HepG2 (cell line): ENCODE measurements around the gene XPNPEP3. TPM values are rescaled to one million over a fixed set of nuclear protein-coding genes. Genes with fewer than 3 reads are reported as not detected.

ENCODE experiments used
- AGO1 ChIP-seq: fragments of 200-400 bp; formaldehyde crosslinking; IDR thresholded peaks from 2 replicates; pipeline ENCODE4 v1.6.1; 2017; ENCODE audit warnings: mild to moderate bottlenecking, low read depth, low read length, moderate library complexity; ENCODE audit not compliant: poor library complexity, severe bottlenecking
- ARID4A ChIP-seq: sonication (generic); formaldehyde crosslinking; IDR thresholded peaks from 2 replicates; pipeline ENCODE4 v1.5.0; 2020; ENCODE audit warnings: mild to moderate bottlenecking, missing genetic modification reagents, borderline replicate concordance
- ATF4 ChIP-seq, 2 experiments: fragments of 450-650 bp in 1 of 2; sonication (generic) in 1 of 2; formaldehyde crosslinking; IDR thresholded peaks; 2 replicates each; pipeline versions ENCODE4 v1.5.0 to v1.8.0; 2020 to 2022; ENCODE audit warnings: mild to moderate bottlenecking in 1 of 2, missing genetic modification reagents in 1 of 2
- ATRX ChIP-seq: sonication (generic); formaldehyde crosslinking; IDR thresholded peaks from 2 replicates; pipeline ENCODE4 v1.4.0; 2020; ENCODE audit warnings: missing genetic modification reagents, borderline replicate concordance
- BCL3 ChIP-seq: sonication (generic); formaldehyde crosslinking; IDR thresholded peaks from 2 replicates; pipeline ENCODE4 v1.5.1; 2020; ENCODE audit warnings: mild to moderate bottlenecking, missing genetic modification reagents, moderate library complexity
- E2F1 ChIP-seq: sonication (generic); formaldehyde crosslinking; IDR thresholded peaks from 2 replicates; pipeline ENCODE4 v1.5.0; 2020; ENCODE audit warnings: missing genetic modification reagents
- EED ChIP-seq: sonication (generic); formaldehyde crosslinking; IDR thresholded peaks from 2 replicates; pipeline ENCODE4 v1.5.0; 2020; ENCODE audit warnings: mild to moderate bottlenecking, missing genetic modification reagents
- GFI1 ChIP-seq: sonication (generic); formaldehyde crosslinking; IDR thresholded peaks from 2 replicates; pipeline ENCODE4 v1.5.0; 2020; ENCODE audit warnings: missing genetic modification reagents, mild to moderate bottlenecking, borderline replicate concordance
- HDAC2 ChIP-seq: sonication (generic); formaldehyde crosslinking; IDR thresholded peaks from 2 replicates; pipeline ENCODE4 v1.4.0; 2020; ENCODE audit warnings: missing genetic modification reagents
- HOMEZ ChIP-seq: IDR thresholded peaks from 2 replicates; pipeline ENCODE4 v1.6.1; 2016; ENCODE audit warnings: low read depth
- MED13 ChIP-seq: sonication (generic); formaldehyde crosslinking; IDR thresholded peaks from 2 replicates; pipeline ENCODE4 v1.5.0; 2020; ENCODE audit warnings: missing genetic modification reagents
- ZBTB44 ChIP-seq: sonication (generic); formaldehyde crosslinking; IDR thresholded peaks from 2 replicates; pipeline ENCODE4 v1.4.0; 2020; ENCODE audit warnings: missing genetic modification reagents
- ZBTB7B ChIP-seq: sonication (generic); formaldehyde crosslinking; IDR thresholded peaks from 2 replicates; pipeline ENCODE4 v1.4.0; 2020; ENCODE audit warnings: missing genetic modification reagents
- ZNF136 ChIP-seq: sonication (generic); formaldehyde crosslinking; IDR thresholded peaks from 2 replicates; pipeline ENCODE4 v1.8.1; 2022; ENCODE audit warnings: low read depth, mild to moderate bottlenecking, moderate library complexity, missing genetic modification reagents
- ZNF232 ChIP-seq: sonication (generic); formaldehyde crosslinking; IDR thresholded peaks from 2 replicates; pipeline ENCODE4 v1.4.0; 2020; ENCODE audit warnings: missing genetic modification reagents, borderline replicate concordance
- ZNF746 ChIP-seq: sonication (generic); formaldehyde crosslinking; IDR thresholded peaks from 2 replicates; pipeline ENCODE4 v1.8.0; 2022; ENCODE audit warnings: mild to moderate bottlenecking, missing genetic modification reagents
- polyA plus RNA-seq, 8 experiments: library from polyadenylated mRNA; depleted of rRNA in 3 of 8; stranded (reverse) in 7 of 8; unstranded in 1 of 8; fragments of >200 nt; fragmentation: Illumina TruSeq in 4 of 8; extraction: Trizol in 4 of 8; gene quantifications; 2 replicates each; pipeline versions ENCODE4 v1.2.1 to v1.2.3, GENCODE V29; 2011 to 2016; ENCODE audit warnings: low read depth in 4 of 8, missing spikeins in 1 of 8, mixed read lengths in 1 of 8; ENCODE audit not compliant: insufficient read depth in 1 of 8
- total RNA-seq, 5 experiments: library from RNA; depleted of rRNA; stranded (reverse); fragments of >200 nt; fragmentation: Illumina TruSeq; extraction: Trizol; gene quantifications; 2 replicates each; pipeline ENCODE4 v1.2.3, GENCODE V29; 2016; ENCODE audit warnings: low read depth in 1 of 5

Gene XPNPEP3
- total and polyA plus RNA-seq, 2 of the 13 experiments (the other 11 are each of a cell fraction or from before 2014, with no cell fraction given), result 10.3 to 14.0 TPM

GRCh38 chr22:40856513-40857308 is at the start of gene XPNPEP3, which contains the start of gene ST13 (continued):
- 0 out of 2 replicates have a peak, but pooled peaks have one; percentile 36 for TF ChIP-seq ZBTB44 (CRISPR knock-in tag)
- peak; percentile 72; the same call in 1 of the 2 replicates for TF ChIP-seq GFI1 (CRISPR knock-in tag)
- peak; percentile 82; the same call in 1 of the 2 replicates for TF ChIP-seq ZNF136 (CRISPR knock-in tag)
- no peak for TF ChIP-seq ATRX
- TF ChIP-seq ARID4A, result peak; percentile 88; the same call in 1 of the 2 replicates
- peak; percentile 70; the same call in 1 of the 2 replicates for TF ChIP-seq BCL3
- TF ChIP-seq ZNF232 (CRISPR knock-in tag), result no peak; the same call in 1 of the 2 replicates
- peak in 1 of 2 experiments; percentile 76; a peak in 2 of 4 replicates for TF ChIP-seq ATF4 (CRISPR knock-in tag; IDR thresholded peaks at IDR 0.05)
- TF ChIP-seq E2F1 (CRISPR knock-in tag), result peak; percentile 76
- no peak for TF ChIP-seq EED (CRISPR knock-in tag)
- TF ChIP-seq ZBTB7B (CRISPR knock-in tag), result peak; percentile 81; the same call in 1 of the 2 replicates
- no peak for TF ChIP-seq AGO1
- TF ChIP-seq HDAC2 (CRISPR knock-in tag), result peak; percentile 64
- TF ChIP-seq ZNF746 (CRISPR knock-in tag), result peak; percentile 43; the same call in 1 of the 2 replicates
- peak; percentile 54; the same call in 1 of the 2 replicates for TF ChIP-seq HOMEZ
- peak; percentile 47; the same call in 1 of the 2 replicates for TF ChIP-seq MED13 (CRISPR knock-in tag)
